Measurements from ENCODE around the gene VPS11. TPM values are rescaled to one million over a fixed set of nuclear protein-coding genes. Genes with fewer than 3 reads are reported as not detected.
A peak's percentile ranks its signal among the peaks of the same experiment; 100 is the strongest.

Gene VPS11
- total RNA-seq, 2 donors from 2014 or later = 17.6 to 50.1 TPM

DNA sequence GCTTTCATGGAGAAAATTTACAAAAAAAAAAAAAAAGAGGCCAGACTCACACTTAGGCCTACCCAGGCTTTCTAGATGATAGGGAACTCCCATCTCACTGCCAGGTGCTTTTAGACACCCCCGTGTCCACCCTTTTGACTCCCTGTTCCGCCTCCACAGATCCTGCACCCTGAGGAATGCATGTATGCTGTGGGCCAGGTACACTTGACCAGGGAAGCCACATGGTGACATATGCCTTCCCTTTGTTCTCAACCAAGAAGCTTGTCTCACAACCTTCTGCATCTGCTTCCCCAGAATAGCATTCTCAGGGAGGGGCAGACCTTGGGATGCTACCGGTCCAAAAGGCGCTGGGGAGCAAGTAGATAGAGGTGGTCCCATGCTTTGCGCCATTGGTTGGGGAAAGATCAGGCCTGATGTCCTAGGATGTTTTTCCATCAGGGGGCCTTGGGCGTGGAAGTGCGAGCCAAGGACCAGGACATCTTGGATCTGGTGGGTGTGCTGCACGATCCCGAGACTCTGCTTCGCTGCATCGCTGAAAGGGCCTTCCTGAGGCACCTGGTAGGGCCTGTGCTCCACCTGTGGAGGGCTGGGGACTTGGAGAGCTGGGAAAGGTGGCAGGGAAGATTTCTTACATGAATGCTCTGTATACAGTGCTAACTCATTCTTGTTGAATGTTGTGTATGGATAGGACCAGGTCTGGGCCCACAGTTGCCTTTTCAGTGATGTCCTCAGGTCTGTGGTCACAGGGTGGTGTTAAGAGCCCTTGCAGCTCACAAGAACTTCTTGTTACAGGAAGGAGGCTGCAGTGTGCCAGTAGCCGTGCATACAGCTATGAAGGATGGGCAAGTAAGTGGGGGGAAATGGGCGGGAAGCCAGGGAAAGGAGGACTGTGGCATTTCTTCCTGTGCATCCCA is 24.6 kb downstream of the VPS11 start:
- Histone ChIP-seq H3K36me3 (replicated peaks in 1 of 2; ENCODE audit: insufficient read depth in 1 of 2, low read depth in 2 of 2) (peaks cover 0 to 2% of the 10 kb centered on the region in 2 donors), H3K27ac (peak overlapping the region in 1 of 4 donors; percentile 95), H3K27me3 (no peaks in the 10 kb centered on the region), H3K9me3 (no peaks in the 10 kb centered on the region), H3K4me1 (peaks cover 29% of the 10 kb centered on the region), H3K4me3 (no peak overlapping the region)
- WGBS, 2 donors = 80 to 82% methylated on average over 13 of the region's 13 CpGs
- intact Hi-C loops (cut with DNase I) = no loop called here
- TF ChIP-seq POLR2A (IDR thresholded peaks at IDR 0.05) = no peak
- TF ChIP-seq, protein P1, sequence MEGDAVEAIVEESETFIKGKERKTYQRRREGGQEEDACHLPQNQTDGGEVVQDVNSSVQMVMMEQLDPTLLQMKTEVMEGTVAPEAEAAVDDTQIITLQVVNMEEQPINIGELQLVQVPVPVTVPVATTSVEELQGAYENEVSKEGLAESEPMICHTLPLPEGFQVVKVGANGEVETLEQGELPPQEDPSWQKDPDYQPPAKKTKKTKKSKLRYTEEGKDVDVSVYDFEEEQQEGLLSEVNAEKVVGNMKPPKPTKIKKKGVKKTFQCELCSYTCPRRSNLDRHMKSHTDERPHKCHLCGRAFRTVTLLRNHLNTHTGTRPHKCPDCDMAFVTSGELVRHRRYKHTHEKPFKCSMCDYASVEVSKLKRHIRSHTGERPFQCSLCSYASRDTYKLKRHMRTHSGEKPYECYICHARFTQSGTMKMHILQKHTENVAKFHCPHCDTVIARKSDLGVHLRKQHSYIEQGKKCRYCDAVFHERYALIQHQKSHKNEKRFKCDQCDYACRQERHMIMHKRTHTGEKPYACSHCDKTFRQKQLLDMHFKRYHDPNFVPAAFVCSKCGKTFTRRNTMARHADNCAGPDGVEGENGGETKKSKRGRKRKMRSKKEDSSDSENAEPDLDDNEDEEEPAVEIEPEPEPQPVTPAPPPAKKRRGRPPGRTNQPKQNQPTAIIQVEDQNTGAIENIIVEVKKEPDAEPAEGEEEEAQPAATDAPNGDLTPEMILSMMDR (IDR thresholded peaks at IDR 0.05) = no peak
- no peak for ATAC-seq
- DNase-seq = no peak

DNA sequence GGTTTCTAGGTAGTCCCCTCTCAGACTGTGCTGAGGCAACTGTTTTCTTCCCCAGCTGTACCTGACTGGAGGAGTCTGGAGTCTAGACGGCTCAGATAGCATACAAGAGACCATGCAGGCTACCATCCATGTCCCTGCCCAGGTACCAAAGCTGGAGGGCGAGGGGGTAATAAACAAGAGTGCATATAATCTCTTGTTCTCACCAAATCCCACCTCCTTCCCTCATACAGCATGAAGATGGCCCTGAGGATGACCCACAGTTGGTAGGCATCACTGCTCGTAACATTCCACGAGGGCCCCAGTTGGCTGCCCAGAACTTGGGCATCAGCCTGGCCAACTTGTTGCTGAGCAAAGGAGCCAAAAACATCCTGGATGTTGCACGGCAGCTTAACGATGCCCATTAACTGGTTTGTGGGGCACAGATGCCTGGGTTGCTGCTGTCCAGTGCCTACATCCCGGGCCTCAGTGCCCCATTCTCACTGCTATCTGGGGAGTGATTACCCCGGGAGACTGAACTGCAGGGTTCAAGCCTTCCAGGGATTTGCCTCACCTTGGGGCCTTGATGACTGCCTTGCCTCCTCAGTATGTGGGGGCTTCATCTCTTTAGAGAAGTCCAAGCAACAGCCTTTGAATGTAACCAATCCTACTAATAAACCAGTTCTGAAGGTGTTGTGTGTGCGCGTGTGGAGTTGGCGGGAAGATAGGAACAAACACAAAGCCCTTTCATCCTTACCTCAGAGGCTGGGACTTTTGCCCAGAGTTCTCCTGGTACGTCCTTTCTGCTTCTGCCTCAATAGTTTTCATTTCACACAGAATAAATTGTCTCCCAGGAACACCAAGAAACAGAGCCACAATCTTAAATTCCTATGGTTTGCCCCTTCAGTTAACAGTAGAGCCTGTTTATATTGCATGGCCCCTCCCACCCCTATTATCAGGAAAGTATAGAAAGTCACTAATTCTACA is 25.5 kb downstream of the VPS11 start:
- WGBS, 2 donors = 45% methylated on average over 8 to 12 of the region's 12 CpGs
- Histone ChIP-seq H3K27ac (peak overlapping the region; percentile 4 to 95 (median 92)), H3K27me3 (no peaks in the 10 kb centered on the region), H3K9me3 (no peaks in the 10 kb centered on the region), H3K4me3 (no peak overlapping the region), H3K4me1 (peaks cover 22% of the 10 kb centered on the region), H3K36me3 (replicated peaks in 1 of 2; ENCODE audit: insufficient read depth in 1 of 2, low read depth in 2 of 2) (peaks cover 0 to 10% of the 10 kb centered on the region in 2 donors)
- intact Hi-C loops (cut with DNase I) = no loop called here
- no peak for ATAC-seq
- TF ChIP-seq, protein P1 (IDR thresholded peaks at IDR 0.05) = no peak
- no peak for TF ChIP-seq POLR2A (IDR thresholded peaks at IDR 0.05)
- peak in 3 of 4 donors; percentile 44 to 53 (median 50) for DNase-seq

DNA sequence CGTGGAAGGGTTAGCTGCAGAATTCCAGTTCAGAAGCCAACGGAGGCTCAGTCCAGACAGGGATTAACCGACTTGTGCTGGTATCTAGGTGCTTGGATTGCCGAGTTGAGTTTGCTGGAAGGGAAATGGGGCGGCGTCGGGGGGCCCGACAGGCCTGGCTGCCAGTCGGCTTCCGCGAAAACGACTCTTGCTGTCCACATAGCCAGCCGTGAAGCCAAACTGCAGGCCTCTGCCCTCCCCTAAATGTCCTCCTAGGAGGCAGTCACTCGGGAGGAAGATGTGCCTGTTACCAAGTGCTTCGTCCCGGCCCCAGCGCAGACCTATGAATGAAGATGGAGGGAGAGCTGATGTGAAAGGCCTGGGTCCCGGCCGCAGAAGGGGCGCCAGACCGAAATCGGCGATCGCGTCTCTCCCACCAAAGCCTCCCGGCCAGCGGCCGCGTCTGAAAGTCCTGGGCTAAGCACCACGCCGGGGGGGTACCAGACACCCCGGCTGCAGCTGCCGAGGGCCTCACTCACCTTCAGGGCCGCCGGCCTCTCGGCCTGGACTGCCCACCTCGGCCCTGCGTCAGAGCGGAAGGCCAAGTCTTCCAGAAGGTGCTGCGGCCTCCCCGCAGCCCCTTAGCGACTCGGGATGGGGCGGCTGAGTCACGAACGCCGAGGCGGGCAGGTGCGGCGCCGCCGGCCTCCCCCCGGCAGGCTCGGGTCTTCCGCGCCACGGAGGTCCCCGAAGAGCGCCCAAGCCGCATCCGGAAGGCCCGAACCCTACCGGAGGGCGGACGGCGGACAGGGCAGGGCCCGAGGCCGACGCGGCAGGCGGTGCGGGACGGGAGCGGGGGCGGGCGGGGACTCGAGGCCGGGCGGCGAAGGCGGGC is 26.6 kb downstream of the VPS11 start:
- H3K27me3 ChIP-seq = no peaks in the 10 kb centered on the region
- peaks cover 0 to 12% of the 10 kb centered on the region in 2 donors for H3K36me3 ChIP-seq (replicated peaks in 1 of 2; ENCODE audit: insufficient read depth in 1 of 2, low read depth in 2 of 2)
- 0 to 1% methylated on average over 7 to 51 of the region's 81 CpGs for WGBS, 2 donors
- peak overlapping the region; percentile 79 to 95 (median 92) for H3K27ac ChIP-seq
- no peaks in the 10 kb centered on the region for H3K9me3 ChIP-seq
- intact Hi-C loops (cut with DNase I) = no loop called here
- H3K4me1 ChIP-seq = peaks cover 22% of the 10 kb centered on the region
- no peak for TF ChIP-seq POLR2A (IDR thresholded peaks at IDR 0.05)
- TF ChIP-seq, protein P1 (IDR thresholded peaks at IDR 0.05) = no peak
- H3K4me3 ChIP-seq = peak overlapping the region; percentile 80 to 87
- ATAC-seq = peak; percentile 12
- peak in 3 of 4 donors; percentile 34 to 49 (median 44) for DNase-seq

DNA sequence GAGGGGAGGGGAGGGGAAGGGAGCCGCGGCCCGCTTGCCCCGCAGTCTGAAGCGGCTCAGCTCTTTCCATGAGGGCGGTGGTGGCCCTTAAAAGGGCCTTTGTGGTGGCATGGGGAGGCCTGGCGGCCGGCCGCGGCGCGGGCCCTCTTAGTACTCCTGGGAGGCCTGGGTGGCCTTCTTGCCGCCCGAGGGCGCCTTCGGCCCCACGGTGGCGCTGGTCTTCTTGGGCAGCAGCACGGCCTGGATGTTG is 27.1 kb downstream of the VPS11 start:
- peaks cover 0 to 12% of the 10 kb centered on the region in 2 donors for H3K36me3 ChIP-seq (replicated peaks in 1 of 2; ENCODE audit: insufficient read depth in 1 of 2, low read depth in 2 of 2)
- WGBS, 2 donors = 0% methylated on average over 8 of the region's 19 CpGs; no CpG with 5 or more reads in 1 of the 2 donors
- peak overlapping the region; percentile 79 to 95 (median 92) for H3K27ac ChIP-seq
- peaks cover 22% of the 10 kb centered on the region for H3K4me1 ChIP-seq
- DNase-seq (peak; percentile 89 to 92 (median 92)), ATAC-seq (peak; percentile 78)
- TF ChIP-seq, protein P1 (IDR thresholded peaks at IDR 0.05) = peak; percentile 72 to 87 (median 80)
- no peak for TF ChIP-seq POLR2A (IDR thresholded peaks at IDR 0.05)
- no peaks in the 10 kb centered on the region for H3K27me3 ChIP-seq
- intact Hi-C loops (cut with DNase I) = no loop called here
- H3K9me3 ChIP-seq = no peaks in the 10 kb centered on the region
- H3K4me3 ChIP-seq = peak overlapping the region; percentile 80 to 87
